Tibial artery (tissue), 4 donors: ENCODE measurements around the gene NAA50.

ENCODE experiments used
- DNase-seq, 2 donors: peaks; one replicate each; pipeline ENCODE4 v3.0.0-alpha.2; 2019
- H3K27ac ChIP-seq, 2 donors: fragments of 200-600 bp; sonication (generic) in 1 of 2; 1 replicate in 1 of 2; 2 replicates in 1 of 2; pipeline ENCODE4 v1.5.1; 2018 to 2019; ENCODE audit warnings: mild to moderate bottlenecking in 1 of 2
- H3K27me3 ChIP-seq, 2 donors: fragments of 200-600 bp; sonication (generic) in 1 of 2; one replicate each; pipeline versions ENCODE4 v1.5.1 to v1.6.0; 2016 to 2019
- H3K36me3 ChIP-seq, 3 donors: fragments of 200-600 bp; sonication (generic) in 2 of 3; one replicate each; pipeline ENCODE4 v1.5.1; 2016 to 2019; ENCODE audit warnings: mild to moderate bottlenecking in 2 of 3
- H3K4me1 ChIP-seq, 4 donors: fragments of 200-600 bp; sonication (generic) in 2 of 4; 1 replicate in 3 of 4; 2 replicates in 1 of 4; pipeline ENCODE4 v1.5.1; 2016 to 2019
- H3K4me3 ChIP-seq, 2 donors: fragments of 200-600 bp; sonication (generic) in 1 of 2; 1 replicate in 1 of 2; 2 replicates in 1 of 2; pipeline ENCODE4 v1.5.1; 2018 to 2019; ENCODE audit warnings: mild to moderate bottlenecking in 2 of 2
- H3K9me3 ChIP-seq, 3 donors: fragments of 200-600 bp; sonication (generic) in 1 of 3; one replicate each; pipeline ENCODE4 v1.5.1; 2016 to 2019
- CTCF ChIP-seq, 2 experiments: fragments of 200-600 bp in 1 of 2; fragments of 450-650 bp in 1 of 2; IDR thresholded peaks; one replicate each; pipeline ENCODE4 v1.5.1; 2017 to 2019; ENCODE audit warnings: antibody characterized with exemption in 2 of 2, mild to moderate bottlenecking in 1 of 2, moderate library complexity in 1 of 2
- intact Hi-C: fragments of 100-400 bp; cut with DNase I; formaldehyde crosslinking; loops from one replicate; pipeline ENCODE4 v1.15.0; 2023; ENCODE audit warnings: low total_unique reads

NAA50 gene

GRCh38 chr3:113684271-113684819 lies 61.7 kb downstream of the NAA50 start:
- H3K4me1 ChIP-seq, result peaks cover 0 to 5% (median 0%) of the 10 kb centered on the region in 4 donors
- peaks cover 0 to 4% (median 0%) of the 10 kb centered on the region in 3 donors for H3K9me3 ChIP-seq
- no peaks in the 10 kb centered on the region for H3K27me3 ChIP-seq
- TF ChIP-seq CTCF (IDR thresholded peaks at IDR 0.05), result no peak
- no peak overlapping the region for H3K27ac ChIP-seq
- peaks cover 0 to 5% (median 0%) of the 10 kb centered on the region in 3 donors for H3K36me3 ChIP-seq
- H3K4me3 ChIP-seq, result no peak overlapping the region
- DNase-seq, result no peak
- intact Hi-C loops, result no loop called here

- intact Hi-C loops, result no loop called here
- H3K4me1 ChIP-seq, result no peaks in the 10 kb centered on the region
- no peak overlapping the region for H3K27ac ChIP-seq
- no peak for DNase-seq
- no peaks in the 10 kb centered on the region for H3K9me3 ChIP-seq
- peaks cover 3 to 35% (median 20%) of the 10 kb centered on the region in 3 donors for H3K36me3 ChIP-seq
- H3K27me3 ChIP-seq, result no peaks in the 10 kb centered on the region
- H3K4me3 ChIP-seq, result no peak overlapping the region
- TF ChIP-seq CTCF (IDR thresholded peaks at IDR 0.05), result no peak
These were observed 67.3 kb downstream of the NAA50 start for GRCh38 chr3:113678773-113679172.

GRCh38 chr3:113677737-113678136 lies 68.3 kb downstream of the NAA50 start:
- no peak overlapping the region for H3K27ac ChIP-seq
- H3K4me3 ChIP-seq, result no peak overlapping the region
- no peaks in the 10 kb centered on the region for H3K4me1 ChIP-seq

GRCh38 chr3:113676261-113676660 lies 69.8 kb downstream of the NAA50 start:
- no peak overlapping the region for H3K27ac ChIP-seq
- TF ChIP-seq CTCF (IDR thresholded peaks at IDR 0.05), result no peak
- H3K36me3 ChIP-seq, result peaks cover 4 to 46% (median 25%) of the 10 kb centered on the region in 3 donors

More at GRCh38 chr3:113677737-113678136, 68.3 kb downstream of the NAA50 start:
- no peak for TF ChIP-seq CTCF (IDR thresholded peaks at IDR 0.05)
- Histone ChIP-seq H3K36me3 (peaks cover 4 to 39% (median 25%) of the 10 kb centered on the region in 3 donors), H3K27me3 (no peaks in the 10 kb centered on the region), H3K9me3 (no peaks in the 10 kb centered on the region)
- intact Hi-C loops, result no loop called here
- no peak for DNase-seq

GRCh38 chr3:113673593-113673992 lies 72.5 kb downstream of the NAA50 start:
- DNase-seq, result no peak
- Histone ChIP-seq H3K4me3 (no peak overlapping the region), H3K36me3 (peaks cover 4 to 51% (median 25%) of the 10 kb centered on the region in 3 donors), H3K4me1 (no peaks in the 10 kb centered on the region), H3K9me3 (no peaks in the 10 kb centered on the region), H3K27me3 (no peaks in the 10 kb centered on the region), H3K27ac (no peak overlapping the region)
- TF ChIP-seq CTCF (IDR thresholded peaks at IDR 0.05), result no peak
- intact Hi-C loops, result no loop called here

More at GRCh38 chr3:113676261-113676660, 69.8 kb downstream of the NAA50 start:
- H3K4me1 ChIP-seq, result no peaks in the 10 kb centered on the region
- no peaks in the 10 kb centered on the region for H3K9me3 ChIP-seq
- no peak for DNase-seq
- no peak overlapping the region for H3K4me3 ChIP-seq
- intact Hi-C loops, result no loop called here
- no peaks in the 10 kb centered on the region for H3K27me3 ChIP-seq
